HL-60 (cell line): ENCODE measurements around the gene EIF4G3.

Experiments
- CTCF ChIP-seq: IDR thresholded peaks from one replicate; pipeline ENCODE4 v1.5.1; 2011; ENCODE audit warnings: low read length, control low read depth, inconsistent platforms; ENCODE audit not compliant: insufficient read depth
- POLR2AphosphoS5 ChIP-seq: IDR thresholded peaks from 2 replicates; pipeline ENCODE4 v1.6.1; 2012; ENCODE audit warnings: low read depth

- TF ChIP-seq CTCF (no peak), POLR2AphosphoS5 (no peak)
These were observed 228.6 kb downstream of the EIF4G3 start for GRCh38 chr1:20948101-20948500.
